T-helper 17 cell (primary cell): ENCODE results near the gene SEMA3C. TPM values are rescaled to one million over a fixed set of nuclear protein-coding genes. Genes with fewer than 3 reads are reported as not detected.
"Not testable (repeated sequence)": the region's sequence is repeated elsewhere in the genome, so short reads cannot be mapped to it uniquely, and the experiment has no call there.

Source experiments
- ATAC-seq: fragments of 150-1000 bp; cut with Tn5 transposase; 2 replicates; pipeline ENCODE4 v1.10.0; 2021; ENCODE audit warnings: mild to moderate bottlenecking, moderate library complexity
- DNase-seq, 3 donors: peaks; one replicate each; pipeline versions ENCODE4 v3.0.0 to v3.0.0-alpha.2; 2020 to 2021
- H3K9me3 ChIP-seq: one replicate; pipeline ENCODE4 v1.7.0; 2013; ENCODE audit warnings: low read length, mild to moderate bottlenecking; ENCODE audit not compliant: control insufficient read depth, poor library complexity, severe bottlenecking
- H3K27ac Mint-ChIP-seq: one replicate; pipeline ENCODE4 v1.8.0; 2022; ENCODE audit warnings: mild to moderate bottlenecking, moderate library complexity, mixed read lengths
- H3K27me3 Mint-ChIP-seq: one replicate; pipeline ENCODE4 v1.8.0; 2022; ENCODE audit warnings: mixed read lengths
- H3K36me3 Mint-ChIP-seq: one replicate; pipeline ENCODE4 v1.8.0; 2022; ENCODE audit warnings: low read depth, mixed read lengths
- H3K4me1 Mint-ChIP-seq: one replicate; pipeline ENCODE4 v1.8.0; 2022; ENCODE audit warnings: mild to moderate bottlenecking, mixed read lengths
- H3K4me3 Mint-ChIP-seq: one replicate; pipeline ENCODE4 v1.8.0; 2022; ENCODE audit warnings: mild to moderate bottlenecking, moderate library complexity, mixed read lengths
- total RNA-seq, 4 donors: library from RNA in 2 of 4; stranded (reverse) in 2 of 4; gene quantifications; one replicate each; pipeline ENCODE4 v1.2.3 and lab custom pipeline; 2022 to 2026

Gene SEMA3C
- total RNA-seq, 2 donors from 2014 or later, result 0.26 to 0.62 TPM

- Mint-ChIP-seq H3K27ac (no peak overlapping the region), H3K4me3 (no peak overlapping the region), H3K36me3 (no peaks in the 10 kb centered on the region), H3K27me3 (no peaks in the 10 kb centered on the region), H3K4me1 (no peaks in the 10 kb centered on the region)
- ATAC-seq (no peak), DNase-seq (no peak)
- no peaks in the 10 kb centered on the region for H3K9me3 ChIP-seq
These were observed 23.6 kb upstream of the SEMA3C start for GRCh38 chr7:80942261-80943041.

GRCh38 chr7:80941208-80941758 lies 22.4 kb upstream of the SEMA3C start:
- Mint-ChIP-seq H3K4me1 (no peaks in the 10 kb centered on the region), H3K27ac (no peak overlapping the region), H3K27me3 (no peaks in the 10 kb centered on the region), H3K4me3 (no peak overlapping the region), H3K36me3 (no peaks in the 10 kb centered on the region)
- no peak for DNase-seq
- no peaks in the 10 kb centered on the region for H3K9me3 ChIP-seq
- no peak for ATAC-seq

GRCh38 chr7:80940539-80941207 lies 21.8 kb upstream of the SEMA3C start:
- Mint-ChIP-seq H3K27me3 (no peaks in the 10 kb centered on the region), H3K4me1 (no peaks in the 10 kb centered on the region), H3K27ac (no peak overlapping the region), H3K36me3 (no peaks in the 10 kb centered on the region), H3K4me3 (no peak overlapping the region)
- H3K9me3 ChIP-seq, result no peaks in the 10 kb centered on the region
- ATAC-seq (no peak), DNase-seq (no peak)

- ATAC-seq (no peak), DNase-seq (no peak)
- no peaks in the 10 kb centered on the region for H3K4me1 Mint-ChIP-seq
- no peak overlapping the region for H3K27ac Mint-ChIP-seq
- H3K9me3 ChIP-seq, result no peaks in the 10 kb centered on the region
- H3K27me3 Mint-ChIP-seq, result no peaks in the 10 kb centered on the region
- no peak overlapping the region for H3K4me3 Mint-ChIP-seq
- H3K36me3 Mint-ChIP-seq, result no peaks in the 10 kb centered on the region
These were observed 18.5 kb upstream of the SEMA3C start for GRCh38 chr7:80937336-80937735.

- no peak overlapping the region for H3K27ac Mint-ChIP-seq
- no peaks in the 10 kb centered on the region for H3K9me3 ChIP-seq
- ATAC-seq (no peak), DNase-seq (no peak)
- no peak overlapping the region for H3K4me3 Mint-ChIP-seq
- no peaks in the 10 kb centered on the region for H3K36me3 Mint-ChIP-seq
- H3K4me1 Mint-ChIP-seq, result no peaks in the 10 kb centered on the region
- no peaks in the 10 kb centered on the region for H3K27me3 Mint-ChIP-seq
These were observed 17.3 kb upstream of the SEMA3C start for GRCh38 chr7:80935991-80936780.

GRCh38 chr7:80934321-80934720 lies 15.5 kb upstream of the SEMA3C start:
- H3K4me3 Mint-ChIP-seq, result no peak overlapping the region
- H3K9me3 ChIP-seq, result no peaks in the 10 kb centered on the region
- H3K27ac Mint-ChIP-seq, result no peak overlapping the region
- ATAC-seq (no peak), DNase-seq (no peak)
- no peaks in the 10 kb centered on the region for H3K27me3 Mint-ChIP-seq
- no peaks in the 10 kb centered on the region for H3K4me1 Mint-ChIP-seq
- no peaks in the 10 kb centered on the region for H3K36me3 Mint-ChIP-seq

GRCh38 chr7:80932536-80932935 lies 13.7 kb upstream of the SEMA3C start:
- H3K4me1 Mint-ChIP-seq, result no peaks in the 10 kb centered on the region
- no peaks in the 10 kb centered on the region for H3K9me3 ChIP-seq
- H3K27me3 Mint-ChIP-seq, result no peaks in the 10 kb centered on the region
- DNase-seq, result no peak
- no peaks in the 10 kb centered on the region for H3K36me3 Mint-ChIP-seq
- H3K4me3 Mint-ChIP-seq, result no peak overlapping the region
- no peak overlapping the region for H3K27ac Mint-ChIP-seq
- no peak for ATAC-seq

GRCh38 chr7:80929619-80930018 lies 10.8 kb upstream of the SEMA3C start:
- Mint-ChIP-seq H3K27ac (no peak overlapping the region), H3K4me3 (no peak overlapping the region), H3K27me3 (no peaks in the 10 kb centered on the region), H3K4me1 (no peaks in the 10 kb centered on the region), H3K36me3 (no peaks in the 10 kb centered on the region)
- H3K9me3 ChIP-seq, result no peaks in the 10 kb centered on the region
- no peak for DNase-seq
- ATAC-seq, result no peak

GRCh38 chr7:80926955-80927354 lies 8.1 kb upstream of the SEMA3C start:
- DNase-seq, H3K36me3 Mint-ChIP-seq, H3K27ac Mint-ChIP-seq, H3K9me3 ChIP-seq, H3K4me1 Mint-ChIP-seq, ATAC-seq, H3K4me3 Mint-ChIP-seq, H3K27me3 Mint-ChIP-seq: not testable (repeated sequence)

- no peak overlapping the region for H3K27ac Mint-ChIP-seq
- no peaks in the 10 kb centered on the region for H3K36me3 Mint-ChIP-seq
- H3K4me3 Mint-ChIP-seq, result no peak overlapping the region
- ATAC-seq, result no peak
- DNase-seq, result no peak
- H3K4me1 Mint-ChIP-seq, result no peaks in the 10 kb centered on the region
- no peaks in the 10 kb centered on the region for H3K9me3 ChIP-seq
- H3K27me3 Mint-ChIP-seq, result peaks cover 10% of the 10 kb centered on the region
These were observed 5.2 kb upstream of the SEMA3C start for GRCh38 chr7:80924090-80924489.

- no peak overlapping the region for H3K27ac Mint-ChIP-seq
- H3K27me3 Mint-ChIP-seq, result peaks cover 15% of the 10 kb centered on the region
These were observed 4.4 kb upstream of the SEMA3C start for GRCh38 chr7:80923211-80923612.

GRCh38 chr7:80922253-80923049 lies 3.6 kb upstream of the SEMA3C start:
- ATAC-seq, result no peak
- H3K9me3 ChIP-seq, result no peaks in the 10 kb centered on the region
- no peak overlapping the region for H3K4me3 Mint-ChIP-seq
- DNase-seq, result no peak
- no peaks in the 10 kb centered on the region for H3K36me3 Mint-ChIP-seq
- peaks cover 17% of the 10 kb centered on the region for H3K27me3 Mint-ChIP-seq
- H3K4me1 Mint-ChIP-seq, result no peaks in the 10 kb centered on the region
- no peak overlapping the region for H3K27ac Mint-ChIP-seq

More at GRCh38 chr7:80923211-80923612, 4.4 kb upstream of the SEMA3C start:
- Mint-ChIP-seq H3K4me1 (no peaks in the 10 kb centered on the region), H3K36me3 (no peaks in the 10 kb centered on the region), H3K4me3 (no peak overlapping the region)
- ATAC-seq, result no peak
- DNase-seq, result no peak
- H3K9me3 ChIP-seq, result no peaks in the 10 kb centered on the region
